NK-92 (cell line): ENCODE measurements around the gene SARNP.
"Not testable (repeated sequence)": the region's sequence is repeated elsewhere in the genome, so short reads cannot be mapped to it uniquely, and the experiment has no call there.

Source experiments
- DNase-seq: peaks from one replicate; lab custom pipeline; 2025; ENCODE audit not compliant: unreplicated experiment; lab: John Stamatoyannopoulos, UW

SARNP gene

DNA sequence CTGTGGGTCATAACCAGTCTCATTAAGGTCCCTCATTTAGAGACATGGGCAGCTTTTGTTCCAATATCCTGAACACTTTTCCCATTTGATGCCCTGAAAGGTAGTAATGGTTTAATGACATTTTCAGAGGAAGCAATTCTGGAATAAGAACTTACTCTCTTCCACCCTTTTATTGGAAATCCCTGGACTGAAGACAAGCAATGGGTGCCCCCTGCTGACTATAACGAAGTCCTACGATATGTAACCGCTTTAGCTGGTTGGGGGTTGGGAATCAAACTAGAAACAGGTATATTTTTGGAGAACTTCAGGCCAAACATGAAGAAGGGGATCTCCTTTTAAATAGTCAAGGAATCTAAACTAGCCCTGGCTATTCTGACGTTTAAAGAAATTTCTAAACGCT lies 20.5 kb downstream of the SARNP start:
- no peak for DNase-seq

GRCh38 chr12:55795950-55796349 lies 21.6 kb downstream of the SARNP start:
- no peak for DNase-seq

DNA sequence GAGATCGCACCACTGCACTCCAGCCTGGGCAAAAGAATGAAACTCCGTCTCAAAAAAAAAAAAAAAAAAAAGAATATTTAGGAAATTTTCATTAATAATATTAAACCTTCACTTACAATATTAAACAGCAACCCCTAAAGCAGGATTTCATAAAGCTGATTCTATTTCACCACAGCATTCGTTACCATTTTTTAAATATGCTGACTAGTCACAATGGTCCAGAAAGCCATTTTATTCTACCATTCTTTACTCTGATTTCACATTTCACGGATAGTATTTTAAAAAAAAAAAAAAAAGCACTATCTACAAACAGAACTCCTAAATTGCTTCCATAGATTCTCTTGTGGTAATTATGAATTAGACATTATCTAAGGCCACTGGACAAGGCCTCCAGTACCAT lies 27.6 kb downstream of the SARNP start:
- no peak for DNase-seq

- DNase-seq, result no peak
Measured at GRCh38 chr12:55789171-55789570, 28.4 kb downstream of the SARNP start.

GRCh38 chr12:55788546-55788945 lies 29.0 kb downstream of the SARNP start:
- DNase-seq, result no peak

- no peak for DNase-seq
Measured at GRCh38 chr12:55780685-55781084, 36.8 kb downstream of the SARNP start.

GRCh38 chr12:55777856-55778255 lies 39.7 kb downstream of the SARNP start:
- DNase-seq, result no peak

GRCh38 chr12:55771736-55772135 lies 45.8 kb downstream of the SARNP start:
- DNase-seq, result no peak

DNA sequence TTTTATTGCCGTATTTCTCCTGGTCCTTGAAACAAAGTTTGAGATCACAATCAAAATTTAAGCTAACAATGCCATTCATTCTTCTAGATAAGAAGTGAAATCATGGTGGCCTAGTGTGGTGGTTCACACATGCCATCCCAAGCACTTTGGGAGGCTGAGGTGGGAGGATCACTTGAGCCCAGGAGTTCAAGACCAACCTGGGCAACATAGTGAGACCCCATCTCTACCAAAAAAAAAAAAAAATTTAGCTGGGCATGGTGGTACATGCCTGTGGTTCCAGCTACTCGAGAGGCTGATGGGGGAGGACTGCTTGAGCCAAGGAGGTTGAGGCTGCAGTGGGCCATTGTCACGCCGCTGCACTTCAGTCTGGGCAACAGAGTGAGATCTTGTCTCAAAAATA lies 50.4 kb downstream of the SARNP start:
- no peak for DNase-seq

- DNase-seq, result no peak
Measured at GRCh38 chr12:55765736-55766290, 51.7 kb downstream of the SARNP start.

DNA sequence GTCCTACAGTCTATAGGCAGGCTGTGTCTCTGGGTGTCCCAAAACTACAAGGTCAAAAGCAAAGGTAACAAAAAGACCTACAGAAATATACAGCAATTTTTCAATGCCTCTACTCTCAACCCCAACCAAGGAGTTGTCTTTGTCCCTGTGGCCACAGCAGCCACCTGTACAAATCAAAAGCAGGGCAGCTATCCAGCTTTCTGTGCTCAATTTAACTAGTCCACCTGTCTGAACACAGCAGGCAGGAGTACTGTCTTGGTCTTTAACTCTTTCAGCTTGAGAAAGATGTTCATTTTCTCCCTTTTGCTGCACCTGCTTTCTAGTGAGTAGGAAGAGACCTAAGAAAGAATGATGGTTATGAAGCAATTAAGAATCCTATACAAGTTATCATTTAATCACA lies 54.9 kb downstream of the SARNP start:
- DNase-seq, result no peak

DNA sequence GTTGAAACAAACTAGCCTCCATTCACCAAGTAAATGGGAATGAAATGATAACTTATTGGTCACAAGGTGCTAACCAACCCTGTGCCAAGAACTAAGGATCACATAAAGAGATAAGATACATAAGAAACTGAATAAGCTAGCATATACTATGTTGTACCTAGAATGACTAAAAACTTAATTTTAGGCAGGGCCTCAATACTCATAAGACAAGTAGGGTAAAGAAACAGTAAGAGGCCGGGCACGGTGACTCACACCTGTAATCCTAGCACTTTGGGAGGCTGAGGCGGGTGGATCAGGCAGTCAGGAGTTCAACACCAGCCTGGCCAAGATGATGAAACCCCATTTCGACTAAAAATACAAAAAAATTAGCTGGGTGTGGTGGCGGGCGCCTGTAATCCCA lies 56.9 kb downstream of the SARNP start:
- DNase-seq, result no peak

DNA sequence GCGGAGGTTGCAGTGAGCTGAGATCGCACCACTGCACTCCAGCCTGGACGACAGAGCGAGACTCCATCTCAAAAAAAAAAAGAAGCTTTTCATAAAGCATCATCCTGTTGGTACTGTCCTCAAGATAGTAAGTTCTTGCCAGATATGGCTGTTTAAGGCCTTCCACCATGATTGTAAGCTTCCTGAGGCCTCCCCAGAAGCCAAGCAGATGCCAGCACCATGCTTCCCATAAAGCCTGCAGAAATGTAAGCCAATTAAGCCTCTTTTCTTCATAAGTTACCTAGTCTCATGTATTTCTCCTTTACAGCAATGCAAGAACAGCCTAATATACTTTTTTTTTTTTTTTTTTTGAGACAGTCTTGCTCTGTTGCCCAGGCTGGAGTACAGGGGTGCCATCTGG lies 58.9 kb downstream of the SARNP start:
- DNase-seq, result not testable (repeated sequence)

- DNase-seq, result no peak
Measured at GRCh38 chr12:55757701-55758100, 59.8 kb downstream of the SARNP start.

- no peak for DNase-seq
Measured at GRCh38 chr12:55755246-55755645, 62.3 kb downstream of the SARNP start.

DNA sequence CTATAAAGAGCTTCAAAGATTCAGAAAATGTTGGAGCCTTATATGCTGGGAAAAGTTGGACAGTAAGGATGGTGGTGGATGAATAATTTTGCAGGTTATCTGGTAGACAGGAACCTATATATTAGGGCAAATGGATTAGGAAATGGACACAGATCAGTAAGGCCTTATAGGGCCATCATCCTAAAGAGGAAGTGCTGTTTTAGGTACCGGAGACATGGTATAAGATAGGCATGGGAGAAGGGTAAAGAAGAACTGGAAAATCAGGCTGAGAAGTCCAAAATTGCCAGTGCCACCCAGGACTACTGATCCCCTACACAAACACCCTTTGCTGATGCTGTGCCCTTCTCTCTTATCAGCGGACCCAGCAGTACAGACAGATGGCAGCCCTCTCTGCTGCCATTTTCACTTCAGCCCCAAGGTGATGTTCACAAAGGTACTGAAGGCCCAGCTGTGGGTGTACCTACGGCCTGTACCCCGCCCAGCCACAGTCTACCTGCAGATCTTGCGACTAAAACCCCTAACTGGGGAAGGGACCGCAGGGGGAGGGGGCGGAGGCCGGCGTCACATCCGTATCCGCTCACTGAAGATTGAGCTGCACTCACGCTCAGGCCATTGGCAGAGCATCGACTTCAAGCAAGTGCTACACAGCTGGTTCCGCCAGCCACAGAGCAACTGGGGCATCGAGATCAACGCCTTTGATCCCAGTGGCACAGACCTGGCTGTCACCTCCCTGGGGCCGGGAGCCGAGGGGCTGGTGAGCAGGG lies 69.1 kb downstream of the SARNP start:
- no peak for DNase-seq

- DNase-seq, result no peak
Measured at GRCh38 chr12:55746913-55747231, 70.7 kb downstream of the SARNP start.

GRCh38 chr12:55746174-55746912 lies 71.2 kb downstream of the SARNP start:
- no peak for DNase-seq

- no peak for DNase-seq
Measured at GRCh38 chr12:55745361-55746173, 72.0 kb downstream of the SARNP start.

DNA sequence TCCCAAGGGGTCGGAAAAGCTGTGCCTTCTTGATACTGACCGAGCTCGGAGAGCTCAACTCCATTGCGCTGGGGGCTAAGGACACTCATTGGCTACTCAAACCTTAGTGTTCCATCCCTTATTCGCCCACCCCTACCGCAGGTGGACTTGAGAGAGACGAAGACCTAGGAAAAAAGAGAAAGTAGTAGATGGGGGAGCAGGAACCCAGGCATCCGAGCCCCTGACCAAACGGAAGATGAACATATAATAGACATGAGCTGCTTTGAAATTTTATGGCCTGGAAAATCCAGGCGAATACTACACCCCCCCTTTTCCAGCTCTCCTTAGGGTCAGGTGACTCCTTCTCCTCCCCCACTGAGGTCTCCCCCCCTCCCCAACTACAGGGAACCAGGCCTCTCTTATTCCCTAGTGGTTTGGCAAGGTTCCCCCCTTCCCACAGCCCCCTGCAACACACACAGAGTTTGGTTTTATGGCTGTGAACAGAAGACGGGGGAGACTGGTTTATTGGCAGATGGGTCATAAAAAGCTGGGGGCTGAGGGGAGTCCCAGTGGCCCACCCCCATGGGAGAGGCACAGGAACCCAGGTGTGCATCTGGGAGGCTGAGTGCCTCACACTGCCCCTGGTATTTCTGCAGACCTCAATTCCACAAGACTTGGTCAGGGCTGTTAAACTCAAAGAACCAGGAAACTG lies 73.0 kb downstream of the SARNP start:
- no peak for DNase-seq
